WTC11 (cell line): ENCODE measurements around the gene NAV2. TPM values are rescaled to one million over a fixed set of nuclear protein-coding genes. Genes with fewer than 3 reads are reported as not detected.

Experiments
- ATAC-seq: fragments of 200-7000 bp; cut with Tn5 transposase; 2 replicates; pipeline ENCODE4 v1.10.0; 2021; ENCODE audit warnings: mild to moderate bottlenecking, moderate library complexity
- CTCF ChIA-PET: fragments of 300-600 bp; sonication (Branson Sonifier 250); formaldehyde crosslinking; loops from one replicate; lab custom pipeline; 2021; ENCODE audit warnings: antibody characterized with exemption; lab: Charles Lee
- POLR2A ChIA-PET: fragments of 350-600 bp; sonication (Branson Sonifier 250); formaldehyde crosslinking; loops from one replicate; lab custom pipeline; 2021; ENCODE audit warnings: antibody characterized with exemption; lab: Charles Lee
- DNase-seq: peaks from one replicate; pipeline ENCODE4 v3.0.0; 2021; ENCODE audit warnings: low spot score
- H3K27ac Mint-ChIP-seq: 2 replicates; pipeline ENCODE4 v1.8.0; 2021; ENCODE audit warnings: mixed read lengths
- H3K27me3 Mint-ChIP-seq: 2 replicates; pipeline ENCODE4 v1.8.0; 2021; ENCODE audit warnings: low read depth, mild to moderate bottlenecking, moderate library complexity, mixed read lengths
- H3K36me3 Mint-ChIP-seq: 2 replicates; pipeline ENCODE4 v1.8.0; 2021; ENCODE audit warnings: mixed read lengths
- H3K4me1 Mint-ChIP-seq: 2 replicates; pipeline ENCODE4 v1.8.0; 2022; ENCODE audit warnings: mixed read lengths
- H3K4me3 Mint-ChIP-seq: 2 replicates; pipeline ENCODE4 v1.8.0; 2021; ENCODE audit warnings: mild to moderate bottlenecking, moderate library complexity, mixed read lengths
- H3K9me3 Mint-ChIP-seq: 2 replicates; pipeline ENCODE4 v1.8.0; 2021; ENCODE audit warnings: mixed read lengths
- EMX1 ChIP-seq: fragments of 250-450 bp; sonication (Bioruptor Pico); IDR thresholded peaks from 2 replicates; pipeline ENCODE4 v1.8.0; 2021; ENCODE audit warnings: mild to moderate bottlenecking
- FOXK1 ChIP-seq: sonication (generic); formaldehyde crosslinking; IDR thresholded peaks from 2 replicates; pipeline ENCODE4 v1.8.0; 2022; ENCODE audit warnings: mild to moderate bottlenecking, moderate library complexity, missing genetic modification reagents
- GTF2I ChIP-seq: fragments of 250-450 bp; sonication (Bioruptor Pico); conservative IDR thresholded peaks from 2 replicates; pipeline ENCODE4 v1.4.0; 2021; ENCODE audit warnings: mild to moderate bottlenecking
- IRF2 ChIP-seq: sonication (generic); formaldehyde crosslinking; IDR thresholded peaks from 2 replicates; pipeline ENCODE4 v1.8.0; 2022; ENCODE audit warnings: low read depth, missing genetic modification reagents, borderline replicate concordance
- MYBL2 ChIP-seq: sonication (generic); formaldehyde crosslinking; IDR thresholded peaks from 2 replicates; pipeline ENCODE4 v1.8.1; 2023; ENCODE audit warnings: mild to moderate bottlenecking, moderate library complexity, missing genetic modification reagents
- NR2C2 ChIP-seq: sonication (generic); formaldehyde crosslinking; IDR thresholded peaks from 2 replicates; pipeline ENCODE4 v1.8.0; 2022; ENCODE audit warnings: mild to moderate bottlenecking, missing genetic modification reagents
- PRRX2 ChIP-seq: fragments of 250-450 bp; sonication (Bioruptor Pico); IDR thresholded peaks from 2 replicates; pipeline ENCODE4 v1.8.0; 2021; ENCODE audit warnings: mild to moderate bottlenecking
- TCF7 ChIP-seq: sonication (generic); formaldehyde crosslinking; IDR thresholded peaks from 2 replicates; pipeline ENCODE4 v1.8.0; 2022; ENCODE audit warnings: mild to moderate bottlenecking, low read depth, missing genetic modification reagents, moderate library complexity
- ZNF121 ChIP-seq: sonication (generic); formaldehyde crosslinking; IDR thresholded peaks from 2 replicates; pipeline ENCODE4 v1.8.0; 2023; ENCODE audit warnings: missing genetic modification reagents
- ZNF138 ChIP-seq: sonication (generic); formaldehyde crosslinking; conservative IDR thresholded peaks from 2 replicates; pipeline ENCODE4 v1.8.1; 2022; ENCODE audit warnings: mild to moderate bottlenecking, moderate library complexity, missing genetic modification reagents
- ZNF317 ChIP-seq: sonication (generic); formaldehyde crosslinking; IDR thresholded peaks from 2 replicates; pipeline ENCODE4 v1.8.1; 2023; ENCODE audit warnings: low read depth, mild to moderate bottlenecking, moderate library complexity, missing genetic modification reagents, borderline replicate concordance
- total RNA-seq: library from RNA; stranded (reverse); gene quantifications from 3 replicates; pipeline ENCODE4 v1.2.3, GENCODE V29; 2021
- TF ChIP-seq, protein P1 (sequence below): sonication (generic); formaldehyde crosslinking; IDR thresholded peaks from 2 replicates; pipeline ENCODE4 v1.8.1; 2022; ENCODE audit warnings: low read depth, mild to moderate bottlenecking, moderate library complexity, missing genetic modification reagents, borderline replicate concordance
- TF ChIP-seq, protein P2 (sequence below): fragments of 200-600 bp; IDR thresholded peaks from 2 replicates; pipeline ENCODE4 v1.8.0; 2022; ENCODE audit warnings: antibody characterized with exemption
- TF ChIP-seq, protein P3 (sequence below): fragments of 250-450 bp; sonication (Bioruptor Pico); conservative IDR thresholded peaks from 2 replicates; pipeline ENCODE4 v1.9.0; 2021; ENCODE audit warnings: mild to moderate bottlenecking
- TF ChIP-seq, protein P4 (sequence below): fragments of 250-450 bp; sonication (Bioruptor Pico); IDR thresholded peaks from 2 replicates; pipeline ENCODE4 v2.1.2; 2022; ENCODE audit warnings: mild to moderate bottlenecking, moderate library complexity
- TF ChIP-seq, protein P5 (sequence below): sonication (generic); formaldehyde crosslinking; IDR thresholded peaks from 2 replicates; pipeline ENCODE4 v1.8.1; 2022; ENCODE audit warnings: mild to moderate bottlenecking, moderate library complexity, missing genetic modification reagents
- TF ChIP-seq, protein P6 (sequence below): sonication (generic); formaldehyde crosslinking; IDR thresholded peaks from 2 replicates; pipeline ENCODE4 v1.8.1; 2022; ENCODE audit warnings: missing genetic modification reagents, borderline replicate concordance
- TF ChIP-seq, protein P7 (sequence below): sonication (generic); formaldehyde crosslinking; conservative IDR thresholded peaks from 2 replicates; pipeline ENCODE4 v1.8.1; 2022; ENCODE audit warnings: mild to moderate bottlenecking, missing genetic modification reagents
- TF ChIP-seq, protein P8 (sequence below): sonication (generic); formaldehyde crosslinking; IDR thresholded peaks from 2 replicates; pipeline ENCODE4 v1.8.1; 2023; ENCODE audit warnings: mild to moderate bottlenecking, missing genetic modification reagents, moderate library complexity
- TF ChIP-seq, protein P9 (sequence below): sonication (generic); formaldehyde crosslinking; IDR thresholded peaks from 2 replicates; pipeline ENCODE4 v1.8.0; 2023; ENCODE audit warnings: missing genetic modification reagents
- TF ChIP-seq, protein P10 (sequence below): fragments of 250-450 bp; sonication (Bioruptor Pico); IDR thresholded peaks from 2 replicates; pipeline ENCODE4 v1.8.0; 2021; ENCODE audit warnings: mild to moderate bottlenecking

NAV2 gene
- total RNA-seq, 1 experiment from 2014 or later, result 42.8 TPM

DNA sequence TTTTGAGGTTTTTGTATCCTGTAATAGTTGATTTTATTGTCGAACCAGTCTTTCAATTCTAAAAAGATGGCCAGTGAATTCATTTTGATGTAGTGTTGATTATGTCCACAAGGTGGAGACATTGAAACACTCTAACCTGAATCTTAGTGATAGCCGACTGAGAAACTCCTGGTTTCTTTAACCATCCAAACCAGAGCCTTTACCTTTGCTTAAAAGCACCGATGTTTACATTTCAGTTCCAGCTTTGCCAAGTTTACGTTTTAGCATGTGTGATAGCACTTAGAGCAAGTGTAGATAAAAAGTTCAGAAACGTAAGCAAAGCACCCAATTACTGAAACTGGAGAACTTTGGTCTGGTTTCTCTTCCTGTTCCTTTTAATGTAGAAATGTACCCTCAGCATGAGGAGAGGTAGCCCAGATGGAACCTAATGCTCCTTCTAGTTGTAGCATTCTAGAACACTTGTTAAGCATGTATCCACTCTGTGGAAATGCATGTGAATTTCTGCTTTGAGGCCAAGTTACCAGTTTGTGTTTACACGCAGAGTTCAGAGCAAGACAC, 239.0 kb downstream of the NAV2 start:
- Mint-ChIP-seq H3K4me3 (no peak overlapping the region), H3K27me3 (no peaks in the 10 kb centered on the region)
- TF ChIP-seq ZNF317 (0 out of 2 replicates have a peak, but pooled peaks have one; percentile 27), FOXK1 (CRISPR knock-in tag) (0 out of 2 replicates have a peak, but pooled peaks have one; percentile 57), ZNF138 (CRISPR knock-in tag) (no peak)
- TF ChIP-seq, protein P1, sequence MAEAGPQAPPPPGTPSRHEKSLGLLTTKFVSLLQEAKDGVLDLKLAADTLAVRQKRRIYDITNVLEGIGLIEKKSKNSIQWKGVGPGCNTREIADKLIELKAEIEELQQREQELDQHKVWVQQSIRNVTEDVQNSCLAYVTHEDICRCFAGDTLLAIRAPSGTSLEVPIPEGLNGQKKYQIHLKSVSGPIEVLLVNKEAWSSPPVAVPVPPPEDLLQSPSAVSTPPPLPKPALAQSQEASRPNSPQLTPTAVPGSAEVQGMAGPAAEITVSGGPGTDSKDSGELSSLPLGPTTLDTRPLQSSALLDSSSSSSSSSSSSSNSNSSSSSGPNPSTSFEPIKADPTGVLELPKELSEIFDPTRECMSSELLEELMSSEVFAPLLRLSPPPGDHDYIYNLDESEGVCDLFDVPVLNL (CRISPR knock-in tag), result no peak
- TF ChIP-seq, protein P2, sequence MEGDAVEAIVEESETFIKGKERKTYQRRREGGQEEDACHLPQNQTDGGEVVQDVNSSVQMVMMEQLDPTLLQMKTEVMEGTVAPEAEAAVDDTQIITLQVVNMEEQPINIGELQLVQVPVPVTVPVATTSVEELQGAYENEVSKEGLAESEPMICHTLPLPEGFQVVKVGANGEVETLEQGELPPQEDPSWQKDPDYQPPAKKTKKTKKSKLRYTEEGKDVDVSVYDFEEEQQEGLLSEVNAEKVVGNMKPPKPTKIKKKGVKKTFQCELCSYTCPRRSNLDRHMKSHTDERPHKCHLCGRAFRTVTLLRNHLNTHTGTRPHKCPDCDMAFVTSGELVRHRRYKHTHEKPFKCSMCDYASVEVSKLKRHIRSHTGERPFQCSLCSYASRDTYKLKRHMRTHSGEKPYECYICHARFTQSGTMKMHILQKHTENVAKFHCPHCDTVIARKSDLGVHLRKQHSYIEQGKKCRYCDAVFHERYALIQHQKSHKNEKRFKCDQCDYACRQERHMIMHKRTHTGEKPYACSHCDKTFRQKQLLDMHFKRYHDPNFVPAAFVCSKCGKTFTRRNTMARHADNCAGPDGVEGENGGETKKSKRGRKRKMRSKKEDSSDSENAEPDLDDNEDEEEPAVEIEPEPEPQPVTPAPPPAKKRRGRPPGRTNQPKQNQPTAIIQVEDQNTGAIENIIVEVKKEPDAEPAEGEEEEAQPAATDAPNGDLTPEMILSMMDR, result peak; percentile 36
- TF ChIP-seq, protein P3, sequence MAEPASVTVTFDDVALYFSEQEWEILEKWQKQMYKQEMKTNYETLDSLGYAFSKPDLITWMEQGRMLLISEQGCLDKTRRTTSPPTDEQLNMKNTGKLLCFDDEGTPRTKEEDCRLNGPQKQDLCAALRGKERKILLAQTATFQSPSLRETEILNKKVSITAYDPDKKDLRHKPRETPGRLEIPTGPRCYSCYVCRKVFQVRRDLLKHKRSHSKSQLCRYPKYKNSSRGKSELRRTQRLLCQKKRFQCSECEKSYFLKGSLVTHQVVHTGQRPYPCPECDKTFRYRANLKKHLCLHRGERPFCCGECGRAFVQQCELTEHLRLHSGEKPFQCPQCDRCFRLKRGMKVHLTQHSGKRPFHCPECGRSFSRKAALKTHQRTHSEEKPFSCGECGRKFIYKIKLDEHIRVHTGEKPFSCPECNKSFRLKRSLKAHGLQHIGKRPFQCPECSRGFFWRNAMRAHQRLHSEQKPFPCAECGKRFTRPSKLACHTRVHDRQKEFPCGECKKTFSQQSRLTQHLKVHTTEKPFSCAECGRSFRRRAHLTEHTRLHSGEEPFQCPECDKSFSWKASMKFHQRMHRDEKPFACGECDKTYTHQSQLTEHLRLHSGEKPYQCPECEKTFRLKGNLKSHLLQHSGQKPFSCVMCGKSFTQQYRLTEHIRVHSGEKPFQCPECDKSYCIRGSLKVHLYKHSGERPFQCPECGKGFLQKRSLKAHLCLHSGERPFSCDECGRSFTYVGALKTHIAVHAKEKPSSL (CRISPR knock-in tag), result no peak
- TF ChIP-seq, all 79 proteins: peak for 3
- CTCF ChIA-PET, result interaction anchor here (0.5 to 3.3 kb wide), 8 partner anchors 16 to 176 kb away, joined by 3 to 38 read pairs (median 3); no protein-coding TSS in a partner anchor
- POLR2A ChIA-PET, result no interaction called here
- DNase-seq, result no peak
- Mint-ChIP-seq H3K27ac (no peak overlapping the region; the same call in 1 of the 2 replicates), H3K9me3 (no peaks in the 10 kb centered on the region), H3K4me1 (peaks cover 46% of the 10 kb centered on the region), H3K36me3 (peaks cover 17% of the 10 kb centered on the region)
- peak; percentile 5; the same call in 1 of the 2 replicates for ATAC-seq

DNA sequence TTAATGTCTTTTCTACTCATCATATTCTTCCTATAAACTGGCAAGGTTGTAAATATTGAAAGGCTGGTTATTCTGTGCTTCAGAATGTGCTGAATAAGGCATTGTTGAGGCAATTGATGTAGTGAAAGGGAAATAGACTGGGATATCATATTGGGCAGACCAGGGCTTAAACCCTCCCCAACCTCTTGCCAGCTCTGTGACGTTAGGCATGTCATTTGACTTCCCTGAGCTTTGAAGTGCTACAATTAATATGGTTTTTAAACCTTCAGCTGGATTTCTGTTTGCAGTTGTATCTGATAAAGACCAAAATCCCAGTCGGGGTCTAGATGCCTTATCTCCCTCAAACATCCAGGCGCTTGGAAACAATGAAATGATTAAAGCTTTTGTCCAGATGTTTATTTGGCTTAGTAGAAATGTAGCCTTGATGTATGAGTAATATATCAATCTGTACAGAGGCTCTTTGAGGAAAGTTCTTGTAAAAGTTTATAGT, 239.5 kb downstream of the NAV2 start:
- Mint-ChIP-seq H3K4me1 (peaks cover 52% of the 10 kb centered on the region), H3K36me3 (peaks cover 17% of the 10 kb centered on the region), H3K9me3 (no peaks in the 10 kb centered on the region), H3K27me3 (no peaks in the 10 kb centered on the region), H3K4me3 (no peak overlapping the region), H3K27ac (no peak overlapping the region; the same call in 1 of the 2 replicates)
- DNase-seq, result no peak
- ATAC-seq, result no peak
- TF ChIP-seq IRF2 (no peak), TCF7 (no peak), NR2C2 (CRISPR knock-in tag) (no peak), ZNF121 (no peak), PRRX2 (CRISPR knock-in tag) (no peak), EMX1 (CRISPR knock-in tag) (no peak), GTF2I (CRISPR knock-in tag) (no peak), MYBL2 (CRISPR knock-in tag) (no peak)
- TF ChIP-seq, protein P4, sequence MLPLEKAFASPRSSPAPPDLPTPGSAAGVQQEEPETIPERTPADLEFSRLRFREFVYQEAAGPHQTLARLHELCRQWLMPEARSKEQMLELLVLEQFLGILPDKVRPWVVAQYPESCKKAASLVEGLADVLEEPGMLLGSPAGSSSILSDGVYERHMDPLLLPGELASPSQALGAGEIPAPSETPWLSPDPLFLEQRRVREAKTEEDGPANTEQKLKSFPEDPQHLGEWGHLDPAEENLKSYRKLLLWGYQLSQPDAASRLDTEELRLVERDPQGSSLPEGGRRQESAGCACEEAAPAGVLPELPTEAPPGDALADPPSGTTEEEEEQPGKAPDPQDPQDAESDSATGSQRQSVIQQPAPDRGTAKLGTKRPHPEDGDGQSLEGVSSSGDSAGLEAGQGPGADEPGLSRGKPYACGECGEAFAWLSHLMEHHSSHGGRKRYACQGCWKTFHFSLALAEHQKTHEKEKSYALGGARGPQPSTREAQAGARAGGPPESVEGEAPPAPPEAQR (CRISPR knock-in tag), result no peak
- TF ChIP-seq, protein P5, sequence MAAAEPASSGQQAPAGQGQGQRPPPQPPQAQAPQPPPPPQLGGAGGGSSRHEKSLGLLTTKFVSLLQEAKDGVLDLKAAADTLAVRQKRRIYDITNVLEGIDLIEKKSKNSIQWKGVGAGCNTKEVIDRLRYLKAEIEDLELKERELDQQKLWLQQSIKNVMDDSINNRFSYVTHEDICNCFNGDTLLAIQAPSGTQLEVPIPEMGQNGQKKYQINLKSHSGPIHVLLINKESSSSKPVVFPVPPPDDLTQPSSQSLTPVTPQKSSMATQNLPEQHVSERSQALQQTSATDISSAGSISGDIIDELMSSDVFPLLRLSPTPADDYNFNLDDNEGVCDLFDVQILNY (CRISPR knock-in tag), result no peak
- TF ChIP-seq, protein P6, sequence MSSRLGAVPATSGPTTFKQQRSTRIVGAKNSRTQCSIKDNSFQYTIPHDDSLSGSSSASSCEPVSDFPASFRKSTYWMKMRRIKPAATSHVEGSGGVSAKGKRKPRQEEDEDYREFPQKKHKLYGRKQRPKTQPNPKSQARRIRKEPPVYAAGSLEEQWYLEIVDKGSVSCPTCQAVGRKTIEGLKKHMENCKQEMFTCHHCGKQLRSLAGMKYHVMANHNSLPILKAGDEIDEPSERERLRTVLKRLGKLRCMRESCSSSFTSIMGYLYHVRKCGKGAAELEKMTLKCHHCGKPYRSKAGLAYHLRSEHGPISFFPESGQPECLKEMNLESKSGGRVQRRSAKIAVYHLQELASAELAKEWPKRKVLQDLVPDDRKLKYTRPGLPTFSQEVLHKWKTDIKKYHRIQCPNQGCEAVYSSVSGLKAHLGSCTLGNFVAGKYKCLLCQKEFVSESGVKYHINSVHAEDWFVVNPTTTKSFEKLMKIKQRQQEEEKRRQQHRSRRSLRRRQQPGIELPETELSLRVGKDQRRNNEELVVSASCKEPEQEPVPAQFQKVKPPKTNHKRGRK (CRISPR knock-in tag), result no peak
- TF ChIP-seq, protein P7, sequence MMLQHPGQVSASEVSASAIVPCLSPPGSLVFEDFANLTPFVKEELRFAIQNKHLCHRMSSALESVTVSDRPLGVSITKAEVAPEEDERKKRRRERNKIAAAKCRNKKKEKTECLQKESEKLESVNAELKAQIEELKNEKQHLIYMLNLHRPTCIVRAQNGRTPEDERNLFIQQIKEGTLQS (CRISPR knock-in tag), result no peak
- TF ChIP-seq, protein P8, sequence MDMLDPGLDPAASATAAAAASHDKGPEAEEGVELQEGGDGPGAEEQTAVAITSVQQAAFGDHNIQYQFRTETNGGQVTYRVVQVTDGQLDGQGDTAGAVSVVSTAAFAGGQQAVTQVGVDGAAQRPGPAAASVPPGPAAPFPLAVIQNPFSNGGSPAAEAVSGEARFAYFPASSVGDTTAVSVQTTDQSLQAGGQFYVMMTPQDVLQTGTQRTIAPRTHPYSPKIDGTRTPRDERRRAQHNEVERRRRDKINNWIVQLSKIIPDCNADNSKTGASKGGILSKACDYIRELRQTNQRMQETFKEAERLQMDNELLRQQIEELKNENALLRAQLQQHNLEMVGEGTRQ (CRISPR knock-in tag), result no peak
- TF ChIP-seq, protein P9, sequence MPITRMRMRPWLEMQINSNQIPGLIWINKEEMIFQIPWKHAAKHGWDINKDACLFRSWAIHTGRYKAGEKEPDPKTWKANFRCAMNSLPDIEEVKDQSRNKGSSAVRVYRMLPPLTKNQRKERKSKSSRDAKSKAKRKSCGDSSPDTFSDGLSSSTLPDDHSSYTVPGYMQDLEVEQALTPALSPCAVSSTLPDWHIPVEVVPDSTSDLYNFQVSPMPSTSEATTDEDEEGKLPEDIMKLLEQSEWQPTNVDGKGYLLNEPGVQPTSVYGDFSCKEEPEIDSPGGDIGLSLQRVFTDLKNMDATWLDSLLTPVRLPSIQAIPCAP (CRISPR knock-in tag), result no peak
- TF ChIP-seq, protein P10, sequence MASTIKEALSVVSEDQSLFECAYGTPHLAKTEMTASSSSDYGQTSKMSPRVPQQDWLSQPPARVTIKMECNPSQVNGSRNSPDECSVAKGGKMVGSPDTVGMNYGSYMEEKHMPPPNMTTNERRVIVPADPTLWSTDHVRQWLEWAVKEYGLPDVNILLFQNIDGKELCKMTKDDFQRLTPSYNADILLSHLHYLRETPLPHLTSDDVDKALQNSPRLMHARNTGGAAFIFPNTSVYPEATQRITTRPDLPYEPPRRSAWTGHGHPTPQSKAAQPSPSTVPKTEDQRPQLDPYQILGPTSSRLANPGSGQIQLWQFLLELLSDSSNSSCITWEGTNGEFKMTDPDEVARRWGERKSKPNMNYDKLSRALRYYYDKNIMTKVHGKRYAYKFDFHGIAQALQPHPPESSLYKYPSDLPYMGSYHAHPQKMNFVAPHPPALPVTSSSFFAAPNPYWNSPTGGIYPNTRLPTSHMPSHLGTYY (CRISPR knock-in tag), result no peak
- ChIA-PET CTCF (interaction anchor here (0.5 to 3.3 kb wide), 10 partner anchors 16 to 180 kb away, joined by 3 to 38 read pairs (median 3); no protein-coding TSS in a partner anchor), POLR2A (no interaction called here)
